Measurements from ENCODE around the gene TMCC2. TPM values are rescaled to one million over a fixed set of nuclear protein-coding genes. Genes with fewer than 3 reads are reported as not detected.
"Not testable (repeated sequence)": the region's sequence is repeated elsewhere in the genome, so short reads cannot be mapped to it uniquely, and the experiment has no call there.

TMCC2 gene
- polyA plus RNA-seq, 3 donors from 2014 or later = 0.50 to 1.1 TPM; not detected in 1

DNA sequence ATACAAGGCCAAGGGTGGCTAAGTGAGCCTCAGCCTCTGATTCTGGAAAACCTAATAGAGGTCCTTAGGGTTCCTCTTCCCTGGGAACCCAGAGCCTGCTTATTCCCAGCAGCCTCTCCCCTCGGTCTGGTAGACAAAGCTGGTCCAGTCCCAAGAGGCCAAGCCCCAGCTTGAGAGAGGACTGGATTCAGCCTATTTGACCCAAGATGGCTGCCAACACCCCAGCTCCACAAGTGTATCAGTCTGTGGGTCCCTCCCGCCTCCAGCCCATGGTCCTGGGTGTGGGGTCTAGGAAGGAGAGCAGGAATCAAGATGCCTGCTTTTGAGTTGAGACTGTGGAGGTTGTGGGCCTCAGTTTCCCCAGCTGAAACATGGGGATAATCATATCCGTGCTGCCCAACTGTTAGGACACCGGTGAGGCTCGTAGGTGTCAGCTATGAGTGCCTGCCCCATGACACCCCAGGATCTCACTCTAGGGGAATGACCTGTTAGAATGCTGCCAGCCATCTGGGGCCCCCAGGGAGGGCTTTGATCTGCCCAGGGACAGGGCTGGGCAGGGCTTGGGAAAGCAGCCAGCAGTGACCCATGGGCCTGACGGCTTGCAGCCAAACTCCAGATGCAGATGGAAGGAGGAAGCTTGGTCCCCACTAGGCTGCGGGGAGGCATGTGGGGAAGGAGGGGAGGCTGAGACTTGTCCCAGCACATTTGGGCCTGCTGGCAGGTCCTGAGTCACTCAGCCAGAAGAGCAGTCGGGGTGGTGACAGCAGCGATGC lies 48.4 kb downstream of the TMCC2 start:
- Mint-ChIP-seq H3K9me3 (no peaks in the 10 kb centered on the region), H3K4me1 (peaks cover 44 to 45% of the 10 kb centered on the region in 2 donors), H3K27ac (no peak overlapping the region), H3K27me3 (ENCODE audit: low read depth in 3 of 3) (peaks cover 0 to 3% (median 0%) of the 10 kb centered on the region in 3 donors), H3K36me3 (peaks cover 0 to 6% (median 0%) of the 10 kb centered on the region in 3 donors), H3K4me3 (no peak overlapping the region)
- no peak for DNase-seq

DNA sequence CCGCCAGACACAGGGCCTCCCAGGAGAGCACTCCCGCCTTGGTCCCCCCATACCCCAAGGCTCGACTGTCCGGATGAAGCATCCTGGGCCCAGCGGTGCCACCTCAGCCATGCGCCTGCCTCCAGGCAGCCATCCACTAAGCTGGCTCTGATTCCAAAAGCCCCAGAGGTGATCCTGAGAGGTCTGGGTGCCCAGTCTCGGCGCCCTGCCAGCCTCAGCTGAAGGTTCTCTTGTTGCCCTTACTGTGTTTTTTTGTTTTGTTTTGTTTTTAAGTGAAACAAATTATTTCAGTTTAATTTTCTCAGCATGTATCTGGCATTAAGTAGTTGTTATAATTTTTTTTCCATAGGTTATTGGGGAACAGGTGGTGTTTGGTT lies 48.9 kb downstream of the TMCC2 start:
- no peaks in the 10 kb centered on the region for H3K9me3 Mint-ChIP-seq
- peak overlapping the region in 1 of 6 donors; percentile 66 for H3K27ac Mint-ChIP-seq
- no peak overlapping the region for H3K4me3 Mint-ChIP-seq
- DNase-seq = no peak
- H3K4me1 Mint-ChIP-seq = peaks cover 45 to 46% of the 10 kb centered on the region in 2 donors
- H3K36me3 Mint-ChIP-seq = peaks cover 0 to 6% (median 0%) of the 10 kb centered on the region in 3 donors
- peaks cover 0 to 3% (median 0%) of the 10 kb centered on the region in 3 donors for H3K27me3 Mint-ChIP-seq (ENCODE audit: low read depth in 3 of 3)

DNA sequence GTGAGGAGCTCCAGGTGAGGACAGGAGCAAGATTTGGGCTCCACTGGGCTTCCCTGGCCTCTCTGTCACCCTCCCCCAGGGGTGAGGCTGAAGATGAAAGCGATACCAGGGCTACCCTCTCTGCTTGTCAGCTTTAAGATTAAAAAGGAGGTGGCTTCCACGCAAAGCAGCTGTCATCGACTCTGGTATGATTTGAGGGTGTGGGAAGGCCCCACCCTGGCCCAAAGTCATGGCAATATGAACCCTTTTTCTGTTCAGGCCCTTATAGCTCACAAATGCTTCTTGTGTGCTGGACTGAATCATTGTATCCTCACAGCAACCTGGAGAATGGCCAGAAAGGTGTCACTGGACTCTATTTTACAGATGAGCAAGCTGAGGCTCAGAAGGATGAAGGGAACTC lies 52.2 kb downstream of the TMCC2 start:
- peaks cover 3 to 7% (median 4%) of the 10 kb centered on the region in 3 donors for H3K27me3 Mint-ChIP-seq (ENCODE audit: low read depth in 3 of 3)
- peaks cover 0 to 6% (median 0%) of the 10 kb centered on the region in 3 donors for H3K36me3 Mint-ChIP-seq
- H3K4me1 Mint-ChIP-seq = peaks cover 62 to 63% of the 10 kb centered on the region in 2 donors
- H3K27ac Mint-ChIP-seq = peak overlapping the region in 5 of 6 donors; percentile 18 to 88 (median 69)
- peak overlapping the region in 4 of 5 donors; percentile 6 to 65 (median 44) for H3K4me3 Mint-ChIP-seq
- no peak for DNase-seq
- H3K9me3 Mint-ChIP-seq = no peaks in the 10 kb centered on the region

DNA sequence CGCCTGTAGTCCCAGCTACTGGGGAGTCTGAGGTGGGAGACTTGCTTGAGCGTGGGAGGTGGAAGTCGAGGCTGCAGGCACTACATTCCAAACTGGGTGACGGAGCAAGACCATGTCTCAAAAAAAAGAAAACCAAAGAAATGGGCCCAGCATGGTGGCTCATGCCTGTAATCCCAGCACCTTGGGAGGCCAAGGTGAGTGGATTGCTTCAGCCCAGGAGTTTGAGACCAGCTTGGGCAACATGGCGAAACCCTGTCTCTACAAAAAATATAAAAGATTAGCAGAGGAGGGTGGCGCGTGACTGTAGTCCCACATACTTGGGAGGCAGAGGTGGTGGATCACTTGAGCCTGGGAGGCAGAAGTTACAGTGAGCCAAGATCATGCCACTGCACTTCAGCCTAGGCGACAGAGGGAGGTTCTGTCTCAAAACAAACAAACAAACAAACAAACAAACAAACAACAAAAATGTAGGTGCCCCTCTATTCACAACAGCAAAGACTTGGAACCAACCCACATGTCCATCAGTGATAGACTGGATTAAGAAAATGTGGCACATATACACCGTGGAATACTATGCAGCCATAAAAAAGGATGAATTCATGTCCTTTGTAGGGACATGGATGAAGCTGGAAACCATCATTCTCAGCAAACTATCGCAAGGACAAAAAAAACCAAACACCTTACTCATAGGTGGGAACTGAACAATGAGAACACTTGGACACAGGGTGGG lies 53.1 kb downstream of the TMCC2 start:
- not testable (repeated sequence) for H3K36me3 Mint-ChIP-seq, DNase-seq, H3K9me3 Mint-ChIP-seq
- Mint-ChIP-seq H3K4me3 (peak overlapping the region in 2 of 5 donors; percentile 57 to 65), H3K27ac (peak overlapping the region in 3 of 6 donors; percentile 69 to 88 (median 81)), H3K27me3 (ENCODE audit: low read depth in 3 of 3) (peaks cover 9 to 15% (median 11%) of the 10 kb centered on the region in 3 donors), H3K4me1 (peaks cover 68 to 71% of the 10 kb centered on the region in 2 donors)

DNA sequence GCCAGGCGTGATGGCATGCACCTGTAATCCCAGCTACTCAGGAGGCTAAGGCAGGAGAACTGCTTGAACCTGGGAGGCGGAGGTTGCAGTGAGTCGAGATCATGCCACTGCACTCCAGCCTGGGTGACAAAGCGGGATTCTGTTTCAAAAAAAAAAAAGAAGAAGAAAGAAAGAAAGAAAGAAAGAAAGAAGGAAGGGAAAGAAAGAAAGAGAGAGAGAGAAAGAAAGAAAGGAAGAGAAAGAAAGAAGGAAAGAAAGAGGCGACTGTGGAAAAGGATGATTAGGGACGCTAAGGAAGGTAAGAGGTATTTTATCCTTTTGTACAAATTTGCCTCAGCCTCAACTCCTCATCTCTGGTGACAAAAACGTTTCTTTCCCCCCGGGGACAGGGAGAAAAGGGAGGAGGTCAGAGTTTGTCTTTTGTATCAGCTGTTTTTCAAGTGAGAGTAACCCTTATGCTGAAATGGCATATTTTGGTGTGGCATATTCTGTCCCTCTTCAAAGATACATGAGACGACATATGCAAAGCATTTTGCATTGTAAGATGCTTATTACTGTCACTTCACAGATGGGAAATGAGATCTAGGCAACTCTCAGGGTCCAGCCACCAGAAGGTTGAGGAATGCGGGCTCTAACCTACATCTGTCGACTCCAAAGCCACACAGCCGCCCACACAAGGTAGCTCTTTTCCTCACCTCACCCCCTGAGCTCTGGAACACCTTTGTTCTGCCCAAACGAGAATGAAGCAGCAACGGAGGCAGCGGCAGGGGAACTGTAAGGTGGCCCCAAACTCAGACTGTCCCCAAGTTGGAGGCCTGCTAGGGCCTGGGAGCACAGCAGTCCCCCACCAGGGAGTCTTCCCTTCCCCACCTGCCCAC lies 55.8 kb downstream of the TMCC2 start:
- no peak for DNase-seq
- Mint-ChIP-seq H3K27me3 (ENCODE audit: low read depth in 3 of 3) (peaks cover 25 to 30% (median 28%) of the 10 kb centered on the region in 3 donors), H3K4me1 (peaks cover 88 to 91% of the 10 kb centered on the region in 2 donors), H3K27ac (peak overlapping the region; percentile 84 to 97 (median 88)), H3K36me3 (peaks cover 0 to 6% (median 0%) of the 10 kb centered on the region in 3 donors), H3K9me3 (no peaks in the 10 kb centered on the region), H3K4me3 (peak overlapping the region; percentile 12 to 65 (median 53))

DNA sequence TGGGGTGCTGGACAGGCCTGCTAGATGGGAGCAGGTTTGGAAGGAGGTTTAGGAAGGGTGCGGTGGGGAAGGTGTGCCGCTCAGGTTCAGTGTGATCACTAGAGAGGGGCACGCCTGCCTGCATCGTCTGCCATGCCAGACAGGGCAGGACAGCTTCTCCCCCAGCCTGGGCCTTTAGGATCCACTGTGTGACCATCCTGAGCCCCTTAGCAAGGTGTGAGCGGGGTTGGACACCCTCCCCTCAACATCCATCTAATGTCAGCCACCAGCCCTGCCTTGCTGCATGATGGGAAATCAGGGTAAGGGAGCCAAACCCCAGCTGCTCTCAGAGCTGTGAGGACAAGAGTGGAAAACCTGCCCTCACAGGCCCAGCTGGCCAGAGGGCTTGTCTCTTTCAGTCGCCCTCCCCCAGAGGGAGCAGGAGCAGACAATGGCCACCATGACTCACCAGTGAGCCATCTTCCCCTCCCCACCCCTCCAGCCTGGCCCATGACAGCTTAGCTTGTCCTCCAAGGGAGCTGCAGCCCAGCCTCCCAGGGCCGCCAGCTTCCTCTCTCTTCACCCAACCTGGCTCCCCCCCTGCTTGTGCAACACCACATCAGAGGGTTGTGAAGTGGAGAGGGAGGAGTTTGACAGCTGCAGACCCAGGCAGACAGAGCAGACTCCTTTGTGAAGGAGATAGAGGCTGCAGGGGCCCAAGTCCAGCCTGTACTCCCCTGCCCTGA lies 56.8 kb downstream of the TMCC2 start:
- Mint-ChIP-seq H3K27me3 (ENCODE audit: low read depth in 3 of 3) (peaks cover 29 to 31% (median 30%) of the 10 kb centered on the region in 3 donors), H3K4me1 (peaks cover 85 to 90% of the 10 kb centered on the region in 2 donors)

DNA sequence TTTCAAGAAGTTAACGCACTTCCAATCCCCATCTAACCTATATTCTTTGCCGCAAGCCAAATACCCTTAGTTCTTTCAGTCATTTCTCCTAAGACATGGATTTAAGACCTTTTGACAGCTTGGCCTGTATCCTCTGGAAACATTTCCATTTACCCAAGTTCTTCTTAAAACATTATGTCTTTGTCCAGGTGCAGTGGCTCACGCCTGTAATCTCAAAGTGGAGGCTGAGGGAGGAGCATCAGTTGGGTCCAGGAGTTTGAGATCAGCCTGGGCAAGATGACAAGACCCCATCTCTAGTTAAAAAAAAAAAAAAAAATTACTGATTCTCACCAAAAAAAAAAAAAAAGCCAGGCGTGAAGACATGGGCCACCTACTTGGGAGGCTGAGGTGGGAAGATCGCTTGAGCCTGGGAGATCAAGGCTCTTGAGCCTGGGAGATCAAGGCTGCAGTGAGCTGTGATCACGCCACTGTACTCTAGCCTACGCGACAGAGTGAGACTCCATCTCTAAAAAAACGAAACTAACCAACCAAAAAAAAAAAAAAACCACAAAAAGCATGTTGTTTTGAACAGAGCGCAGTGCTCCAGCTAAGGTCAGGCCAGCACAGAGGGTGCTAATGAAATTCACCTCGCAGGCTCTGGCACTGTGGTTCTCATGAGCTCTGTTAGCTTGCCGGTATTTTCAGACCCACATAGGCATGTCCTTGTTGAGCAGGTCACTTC lies 57.8 kb downstream of the TMCC2 start:
- H3K4me3 Mint-ChIP-seq = peak overlapping the region; percentile 66 to 90 (median 72)
- H3K27ac Mint-ChIP-seq = peak overlapping the region; percentile 85 to 97 (median 92)

More for the DNA sequence above, 56.8 kb downstream of the TMCC2 start:
- DNase-seq = peak; percentile 92
- Mint-ChIP-seq H3K36me3 (peaks cover 0 to 6% (median 0%) of the 10 kb centered on the region in 3 donors), H3K9me3 (no peaks in the 10 kb centered on the region), H3K27ac (peak overlapping the region; percentile 85 to 97 (median 92)), H3K4me3 (peak overlapping the region; percentile 66 to 90 (median 72))

DNA sequence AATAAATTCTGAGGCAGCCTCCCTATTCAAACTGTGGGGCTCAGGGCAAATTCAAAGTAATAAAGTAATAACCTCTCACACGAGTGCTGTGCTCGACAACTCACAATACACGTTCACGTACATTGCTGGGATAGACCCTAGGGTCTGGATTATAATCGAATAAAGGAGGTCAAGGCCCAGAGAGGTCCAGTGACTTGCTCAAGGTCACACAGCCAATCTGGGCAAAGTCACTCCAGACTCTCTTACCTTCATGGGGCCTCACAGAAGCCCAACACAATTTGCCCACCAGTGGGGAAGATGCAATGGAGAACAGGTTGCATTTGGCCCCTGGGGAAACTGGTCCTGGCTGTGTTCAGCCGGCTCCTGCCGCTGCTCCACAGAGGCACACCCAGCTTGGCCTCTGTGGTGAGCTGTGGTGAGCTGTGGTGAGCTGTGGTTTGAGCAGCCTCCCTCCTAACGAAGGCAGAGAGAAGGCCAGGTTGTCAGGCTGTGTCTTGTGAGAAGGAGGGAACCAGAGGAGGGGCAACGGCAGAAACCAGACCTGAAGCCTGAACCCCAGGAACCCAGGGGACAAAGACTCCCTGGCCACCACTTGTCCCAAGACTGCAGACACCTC lies 58.7 kb downstream of the TMCC2 start:
- Mint-ChIP-seq H3K9me3 (no peaks in the 10 kb centered on the region), H3K27me3 (ENCODE audit: low read depth in 3 of 3) (peaks cover 29 to 30% (median 30%) of the 10 kb centered on the region in 3 donors), H3K36me3 (no peaks in the 10 kb centered on the region), H3K27ac (peak overlapping the region; percentile 85 to 97 (median 92)), H3K4me3 (peak overlapping the region; percentile 66 to 90 (median 72)), H3K4me1 (peaks cover 73 to 83% of the 10 kb centered on the region in 2 donors)
- peak; percentile 87 to 90 (median 89) for DNase-seq

More for the DNA sequence above, 57.8 kb downstream of the TMCC2 start:
- H3K4me1 Mint-ChIP-seq = peaks cover 77 to 87% of the 10 kb centered on the region in 2 donors
- no peaks in the 10 kb centered on the region for H3K9me3 Mint-ChIP-seq
- peaks cover 29 to 30% (median 30%) of the 10 kb centered on the region in 3 donors for H3K27me3 Mint-ChIP-seq (ENCODE audit: low read depth in 3 of 3)
- DNase-seq = peak; percentile 79 to 83 (median 81)
- no peaks in the 10 kb centered on the region for H3K36me3 Mint-ChIP-seq

DNA sequence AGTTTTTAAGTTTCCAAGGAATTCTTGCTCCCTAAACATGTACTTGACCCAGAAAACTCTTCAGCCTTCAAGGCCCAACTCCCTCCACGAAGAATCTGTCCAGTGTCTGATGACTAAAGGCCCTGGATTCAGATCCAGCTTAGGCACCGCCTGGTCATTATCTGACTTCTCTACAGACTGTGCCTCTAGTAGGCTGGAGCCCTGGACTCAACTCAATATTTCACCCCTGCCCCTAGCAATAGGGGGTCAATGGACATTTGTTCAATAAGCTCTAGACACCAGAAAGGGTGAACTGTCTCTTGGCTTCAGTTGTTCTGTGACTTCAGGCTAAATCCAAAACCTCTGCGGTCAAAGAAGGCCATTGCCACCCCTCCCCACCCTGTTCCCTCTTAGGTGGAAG lies 59.3 kb downstream of the TMCC2 start:
- no peaks in the 10 kb centered on the region for H3K36me3 Mint-ChIP-seq
- peaks cover 73 to 89% of the 10 kb centered on the region in 2 donors for H3K4me1 Mint-ChIP-seq

DNA sequence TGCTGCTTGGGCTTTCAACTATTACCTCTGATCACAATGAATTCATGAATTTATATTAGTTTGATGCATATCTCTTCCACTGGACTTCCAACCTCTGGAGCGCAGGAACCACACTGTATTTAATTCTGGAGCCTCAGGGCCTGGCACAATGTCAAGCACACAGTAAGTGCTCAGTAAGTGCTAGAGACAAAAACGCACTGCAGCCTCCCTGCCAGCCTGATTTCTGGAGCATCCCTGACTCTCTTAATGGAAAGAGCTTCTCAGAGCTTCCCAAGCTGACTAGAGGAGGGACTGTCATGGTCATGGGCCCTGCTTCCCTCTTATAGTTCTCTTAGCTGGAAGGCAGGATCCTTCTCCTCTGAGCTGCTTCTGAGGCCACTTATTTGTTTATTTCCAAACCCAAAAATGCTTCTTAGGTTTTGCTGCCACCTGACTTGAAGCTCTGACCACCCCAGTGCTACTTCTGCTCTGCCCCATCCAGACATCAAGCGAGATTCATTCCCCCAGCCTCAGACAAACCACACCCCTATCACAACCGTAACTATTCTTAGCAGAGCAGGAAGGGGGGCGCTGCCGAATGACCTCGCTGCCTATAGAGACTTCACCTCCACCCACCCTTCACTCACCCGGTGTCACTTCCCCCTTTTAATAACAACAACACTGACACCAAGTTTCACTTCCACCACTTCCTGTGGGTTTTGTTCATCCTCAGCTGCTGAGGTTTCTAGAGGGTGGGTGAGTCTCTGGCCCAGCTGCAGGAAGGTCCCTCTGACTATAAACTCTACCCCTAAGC lies 60.2 kb downstream of the TMCC2 start:
- peak; percentile 96 to 97 (median 96) for DNase-seq
- peak overlapping the region; percentile 85 to 97 (median 92) for H3K27ac Mint-ChIP-seq
- H3K4me1 Mint-ChIP-seq = peaks cover 70 to 89% of the 10 kb centered on the region in 2 donors
- H3K9me3 Mint-ChIP-seq = no peaks in the 10 kb centered on the region
- no peaks in the 10 kb centered on the region for H3K36me3 Mint-ChIP-seq
- peaks cover 29 to 30% (median 30%) of the 10 kb centered on the region in 3 donors for H3K27me3 Mint-ChIP-seq (ENCODE audit: low read depth in 3 of 3)
- H3K4me3 Mint-ChIP-seq = peak overlapping the region; percentile 66 to 90 (median 72)

More for the DNA sequence above, 59.3 kb downstream of the TMCC2 start:
- H3K27me3 Mint-ChIP-seq (ENCODE audit: low read depth in 3 of 3) = peaks cover 29 to 30% (median 30%) of the 10 kb centered on the region in 3 donors
- H3K9me3 Mint-ChIP-seq = no peaks in the 10 kb centered on the region
- peak overlapping the region; percentile 66 to 90 (median 72) for H3K4me3 Mint-ChIP-seq
- H3K27ac Mint-ChIP-seq = peak overlapping the region; percentile 85 to 97 (median 92)
- no peak for DNase-seq

DNA sequence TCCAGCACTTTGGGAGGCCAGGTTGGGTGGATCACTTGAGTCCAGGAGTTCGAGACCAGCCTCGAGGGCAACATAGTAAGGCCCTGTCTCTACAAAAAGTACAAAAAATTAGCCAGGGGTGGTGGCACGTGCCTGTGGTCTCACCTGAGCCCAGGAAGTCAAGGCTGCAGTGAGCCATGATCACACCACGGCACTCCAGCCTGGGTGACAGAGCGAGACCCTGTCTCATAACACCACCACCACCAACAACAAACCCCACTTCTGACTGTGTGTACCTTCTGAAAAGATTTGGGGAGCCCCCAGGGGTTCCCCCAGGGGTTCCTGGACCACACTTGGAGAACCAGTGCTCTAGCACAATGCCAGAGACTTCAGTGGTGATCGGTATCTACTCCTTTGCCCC lies 63.9 kb downstream of the TMCC2 start:
- H3K4me3 Mint-ChIP-seq = no peak overlapping the region
- peaks cover 57 to 83% of the 10 kb centered on the region in 2 donors for H3K4me1 Mint-ChIP-seq
- peak overlapping the region in 2 of 6 donors; percentile 27 to 67 for H3K27ac Mint-ChIP-seq
- DNase-seq = no peak
- H3K27me3 Mint-ChIP-seq (ENCODE audit: low read depth in 3 of 3) = peaks cover 9 to 13% (median 10%) of the 10 kb centered on the region in 3 donors
- no peaks in the 10 kb centered on the region for H3K9me3 Mint-ChIP-seq
- no peaks in the 10 kb centered on the region for H3K36me3 Mint-ChIP-seq
